Left colon (tissue), 2 donors: ENCODE results near the gene ELOVL6. TPM values are rescaled to one million over a fixed set of nuclear protein-coding genes. Genes with fewer than 3 reads are reported as not detected.

Experiments
- ATAC-seq: fragments of 200-7000 bp; cut with Tn5 transposase; one replicate; pipeline ENCODE4 v1.9.1; 2020; ENCODE audit warnings: mild to moderate bottlenecking, moderate library complexity
- DNase-seq, 2 donors: peaks; one replicate each; pipeline ENCODE4 v3.0.0-alpha.2; 2020
- intact Hi-C, 2 donors: fragments of 100-400 bp; cut with DNase I in 1 of 2; cut with micrococcal nuclease in 1 of 2; formaldehyde crosslinking; loops; one replicate each; pipeline versions ENCODE4 v1.11.2 to v1.14.0; 2022; cut with DNase I, micrococcal nuclease
- total RNA-seq, 2 donors: library from RNA; stranded (reverse); fragmentation: NEBNext Ultra II Directional; extraction: Animal tissue kit (Norgen Biotek cat#: 25700); gene quantifications; one replicate each; pipeline ENCODE4 v1.2.1, GENCODE V29; 2021
- donor health status: DM: no; HTN: no; CAD: no.
- donor health status: DM: yes; HTN: yes; CAD: no.

Gene ELOVL6
- total RNA-seq, 2 donors from 2014 or later: 35.4 to 96.0 TPM

- ATAC-seq: no peak
- no peak for DNase-seq
- intact Hi-C loops: no loop called here
These were observed 64.0 kb downstream of the ELOVL6 start for GRCh38 chr4:110134269-110134869.

DNA sequence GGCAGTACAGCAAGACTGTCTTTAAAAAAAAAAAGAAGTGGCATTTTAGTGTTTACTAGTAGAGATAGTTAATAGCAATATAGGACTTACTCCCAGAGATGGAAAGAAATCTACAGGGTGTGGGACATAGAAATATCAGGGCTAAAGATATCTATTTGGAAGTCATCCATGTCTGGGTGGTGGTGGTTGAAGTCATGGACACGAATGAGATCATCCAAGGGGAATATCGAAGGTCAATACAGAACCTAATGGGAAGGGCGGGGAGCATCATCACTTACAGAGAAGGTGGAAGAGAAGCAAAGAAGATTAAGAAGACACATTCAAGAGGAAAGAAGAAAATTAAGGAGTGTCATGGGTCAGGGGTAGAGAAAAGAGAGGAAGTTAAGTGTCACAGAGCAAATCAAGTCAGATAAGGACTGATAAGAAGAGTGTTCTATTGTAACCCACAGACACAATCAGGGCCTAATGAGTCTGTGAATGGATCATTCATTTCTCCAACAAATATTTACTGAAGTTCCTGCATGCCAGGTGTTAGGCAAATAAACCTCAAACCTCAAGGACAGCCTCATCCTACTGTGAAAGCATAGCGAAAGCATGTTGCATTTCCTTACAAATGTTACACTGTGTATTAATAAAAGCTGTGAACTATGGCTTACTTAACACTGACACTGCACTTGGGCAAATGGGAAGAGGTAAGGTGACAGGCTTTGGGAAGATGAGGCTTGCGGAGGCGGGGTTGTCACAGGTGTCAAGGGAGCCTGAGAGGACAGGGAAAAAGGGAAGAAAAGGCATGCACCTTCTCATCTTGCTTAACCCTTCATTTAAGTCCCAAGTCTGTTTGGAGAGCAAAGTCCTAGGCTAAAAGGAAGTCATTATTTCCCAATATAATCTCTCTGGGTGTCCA, 65.3 kb downstream of the ELOVL6 start:
- intact Hi-C loops: no loop called here
- peak; percentile 57 for ATAC-seq

GRCh38 chr4:110131916-110132315, 66.5 kb downstream of the ELOVL6 start:
- peak; percentile 24 to 48 for DNase-seq
- ATAC-seq: peak; percentile 49

More for the DNA sequence above, 65.3 kb downstream of the ELOVL6 start:
- DNase-seq: peak in 1 of 2 donors; percentile 25

GRCh38 chr4:110130576-110131358, 67.6 kb downstream of the ELOVL6 start:
- ATAC-seq: no peak
- intact Hi-C loops: no loop called here
- DNase-seq: no peak

More at GRCh38 chr4:110131916-110132315, 66.5 kb downstream of the ELOVL6 start:
- intact Hi-C loops: no loop called here

DNA sequence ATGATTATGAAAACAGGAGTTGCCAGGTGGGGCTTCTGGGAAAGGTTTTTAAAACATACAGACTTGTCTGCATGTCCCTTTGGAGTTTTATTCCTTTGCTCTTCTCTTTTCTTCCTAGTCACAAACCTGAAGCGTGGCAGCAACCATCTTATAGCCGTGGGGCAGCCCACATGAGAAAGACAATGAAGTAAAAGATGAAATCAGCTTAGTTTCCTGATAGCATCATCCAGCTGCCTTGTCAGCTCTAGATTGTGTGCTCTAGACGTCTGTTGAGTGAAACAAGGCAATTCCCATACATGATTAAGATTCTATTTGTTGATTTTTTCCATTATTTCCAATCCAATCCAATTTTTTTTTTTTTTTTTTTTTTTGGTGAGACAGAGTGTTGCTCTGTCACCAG, 68.9 kb downstream of the ELOVL6 start:
- DNase-seq (no peak), ATAC-seq (no peak)
- intact Hi-C loops: no loop called here

DNA sequence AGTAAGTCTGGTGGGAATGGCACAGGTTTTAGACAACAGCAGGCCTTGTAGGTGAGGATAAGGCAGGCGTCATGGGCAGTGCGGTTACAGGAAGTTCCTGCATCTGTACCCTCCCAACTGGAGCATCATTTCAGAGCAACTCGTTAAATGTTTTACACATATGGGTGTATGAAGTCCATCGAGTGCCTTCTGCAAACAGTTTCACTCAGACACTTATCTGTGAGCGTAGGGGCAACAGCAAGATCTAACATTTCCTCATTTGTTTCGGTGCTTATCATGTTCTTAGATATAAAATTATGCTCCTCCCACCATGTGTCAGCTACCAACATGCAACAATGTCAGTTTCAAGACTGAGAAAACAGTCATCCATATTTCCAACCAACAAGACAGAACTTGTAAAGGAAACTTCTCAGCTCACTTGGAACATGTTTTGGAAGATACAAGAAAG, 69.9 kb downstream of the ELOVL6 start:
- peak; percentile 73 for ATAC-seq
- intact Hi-C loops: no loop called here

GRCh38 chr4:110128029-110128428, 70.4 kb downstream of the ELOVL6 start:
- DNase-seq (no peak), ATAC-seq (no peak)
- intact Hi-C loops: no loop called here

More for the DNA sequence above, 69.9 kb downstream of the ELOVL6 start:
- DNase-seq: peak; percentile 23 to 47

DNA sequence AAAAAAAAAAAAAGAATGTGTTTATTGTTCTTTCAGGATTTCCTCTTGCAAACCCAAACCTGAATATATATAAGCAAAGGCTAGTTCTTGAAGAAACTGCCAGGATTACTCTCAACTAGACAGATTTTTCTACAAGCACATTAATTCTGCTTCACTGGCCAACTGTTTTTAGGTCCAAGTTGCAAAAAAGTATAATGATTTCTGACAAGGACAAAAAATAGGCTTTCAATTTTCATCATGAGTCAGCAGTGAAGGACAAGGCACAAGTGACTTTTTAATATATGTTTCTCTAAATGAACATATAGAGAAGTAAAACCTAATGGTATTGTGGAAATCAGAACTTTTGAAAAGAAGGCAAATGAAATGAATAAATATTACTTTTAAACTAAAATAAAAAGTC, 73.7 kb downstream of the ELOVL6 start:
- DNase-seq (no peak), ATAC-seq (no peak)
- intact Hi-C loops: no loop called here

- ATAC-seq (no peak), DNase-seq (no peak)
- intact Hi-C loops: no loop called here
These were observed 76.2 kb downstream of the ELOVL6 start for GRCh38 chr4:110122201-110122600.

DNA sequence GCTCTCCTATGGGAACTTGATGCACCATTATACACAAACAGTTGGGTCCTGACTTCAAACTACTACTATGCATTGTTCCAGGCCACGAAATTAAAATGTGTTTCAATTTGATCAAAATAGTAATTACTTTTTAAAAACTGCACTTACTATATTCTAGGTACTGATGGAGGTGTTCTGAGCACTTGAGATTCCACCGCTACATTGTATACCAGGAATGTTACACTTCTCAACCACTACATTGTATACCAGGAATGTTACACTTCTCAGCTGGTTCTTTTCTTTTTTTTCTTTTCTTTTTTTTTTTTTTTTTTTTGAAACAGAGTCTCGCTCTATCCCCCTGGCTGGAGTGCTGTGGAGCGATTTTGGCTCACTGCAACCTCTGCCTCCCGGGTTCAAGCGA, 77.9 kb downstream of the ELOVL6 start:
- no peak for DNase-seq
- ATAC-seq: no peak
- intact Hi-C loops: no loop called here

GRCh38 chr4:110119880-110120279, 78.5 kb downstream of the ELOVL6 start:
- DNase-seq (no peak), ATAC-seq (peak; percentile 16)
- intact Hi-C loops: no loop called here

DNA sequence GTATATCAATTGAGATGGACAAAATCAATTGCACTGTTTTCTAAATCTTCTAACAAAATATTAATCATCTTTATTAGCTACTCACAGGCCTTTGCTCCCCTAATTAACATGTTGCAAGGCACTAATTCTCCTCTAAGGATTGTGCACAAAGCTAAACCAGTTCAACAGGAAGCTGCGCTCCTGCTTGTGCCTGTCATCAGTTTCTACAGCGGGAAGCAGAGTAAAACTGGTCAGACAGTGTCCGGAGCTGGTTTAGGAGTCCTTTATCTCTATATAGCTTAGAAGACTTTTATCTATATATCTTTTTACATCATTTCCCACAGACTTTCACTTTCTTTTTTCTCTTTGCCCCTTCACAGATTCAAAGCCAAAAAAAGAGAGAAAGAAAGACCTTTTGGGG, 79.1 kb downstream of the ELOVL6 start:
- ATAC-seq (peak; percentile 97), DNase-seq (peak; percentile 34 to 59)
- intact Hi-C loops: no loop called here

- no peak for DNase-seq
These were observed 86.4 kb downstream of the ELOVL6 start for GRCh38 chr4:110112056-110112455.

GRCh38 chr4:110109455-110109854, 89.0 kb downstream of the ELOVL6 start:
- intact Hi-C loops: no loop called here
- ATAC-seq (no peak), DNase-seq (no peak)

More at GRCh38 chr4:110112056-110112455, 86.4 kb downstream of the ELOVL6 start:
- intact Hi-C loops: no loop called here
- no peak for ATAC-seq

DNA sequence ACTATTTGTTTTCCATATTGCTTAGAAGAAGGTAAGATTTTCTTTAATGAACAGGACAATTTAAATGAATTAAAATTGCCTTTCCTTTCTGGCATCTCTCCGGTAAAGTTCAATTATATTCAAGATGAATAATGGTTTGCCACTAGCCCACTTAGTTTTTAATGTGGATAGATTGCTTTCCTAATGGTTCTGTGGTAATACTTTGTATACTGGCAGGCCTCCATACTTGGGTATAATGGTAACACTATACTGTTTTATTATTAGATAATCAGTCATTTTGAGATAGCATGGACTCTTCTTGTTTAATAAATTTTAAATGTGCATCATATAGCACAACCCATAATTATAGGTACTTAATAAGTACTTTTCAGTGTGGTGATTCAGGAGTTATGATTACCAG, 89.5 kb downstream of the ELOVL6 start:
- intact Hi-C loops: no loop called here
- DNase-seq (no peak), ATAC-seq (no peak)

GRCh38 chr4:110108422-110108821, 90.0 kb downstream of the ELOVL6 start:
- intact Hi-C loops: no loop called here
- peak; percentile 49 for ATAC-seq
- no peak for DNase-seq

- DNase-seq (no peak), ATAC-seq (no peak)
- intact Hi-C loops: no loop called here
These were observed 90.5 kb downstream of the ELOVL6 start for GRCh38 chr4:110107866-110108265.

DNA sequence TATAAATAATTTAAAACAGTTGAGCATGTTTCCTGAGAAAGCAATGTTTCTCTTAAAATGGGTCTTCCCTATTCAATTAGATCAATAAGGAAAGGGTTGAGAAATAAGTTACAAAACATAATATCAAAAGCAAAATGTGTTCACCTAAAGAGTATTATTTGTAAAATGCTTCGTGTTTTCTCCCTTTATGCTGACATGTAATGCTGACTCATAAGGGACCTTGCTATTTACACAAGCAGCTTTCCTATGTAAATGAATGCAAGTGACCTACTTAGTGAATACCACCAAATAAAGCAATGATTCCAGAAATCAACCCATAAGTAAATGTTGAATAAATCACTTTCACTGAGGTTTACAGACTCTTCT, 91.5 kb downstream of the ELOVL6 start:
- intact Hi-C loops: no loop called here
- no peak for DNase-seq
- ATAC-seq: peak; percentile 64

DNA sequence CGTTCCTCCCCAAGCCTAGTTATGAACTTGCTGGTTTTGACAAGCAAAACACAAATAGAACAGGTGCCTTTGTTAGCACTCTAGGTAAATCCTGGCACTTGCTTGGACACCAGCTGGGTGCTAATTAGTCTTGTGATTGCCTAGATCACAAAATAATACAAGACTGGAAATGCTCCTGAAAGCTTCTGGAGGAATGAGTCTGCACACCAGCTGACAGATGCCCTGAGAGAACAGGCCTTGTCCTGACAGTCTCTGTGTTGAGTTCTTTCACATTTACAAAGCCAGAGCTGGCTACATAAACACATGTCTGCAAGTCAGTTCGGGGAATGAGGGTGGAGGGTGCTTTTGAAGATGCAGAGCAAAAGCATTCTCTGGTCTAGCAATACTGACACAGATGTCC, 93.8 kb downstream of the ELOVL6 start:
- ATAC-seq: no peak
- intact Hi-C loops: no loop called here
- no peak for DNase-seq
